ENCODE measurements around the gene TNFRSF21. TPM values are rescaled to one million over a fixed set of nuclear protein-coding genes. Genes with fewer than 3 reads are reported as not detected.

TNFRSF21 gene
- polyA plus RNA-seq, 1 donor (not counting 4 experiments of a cell fraction or from before 2014, with no cell fraction given): 50.2 TPM

DNA sequence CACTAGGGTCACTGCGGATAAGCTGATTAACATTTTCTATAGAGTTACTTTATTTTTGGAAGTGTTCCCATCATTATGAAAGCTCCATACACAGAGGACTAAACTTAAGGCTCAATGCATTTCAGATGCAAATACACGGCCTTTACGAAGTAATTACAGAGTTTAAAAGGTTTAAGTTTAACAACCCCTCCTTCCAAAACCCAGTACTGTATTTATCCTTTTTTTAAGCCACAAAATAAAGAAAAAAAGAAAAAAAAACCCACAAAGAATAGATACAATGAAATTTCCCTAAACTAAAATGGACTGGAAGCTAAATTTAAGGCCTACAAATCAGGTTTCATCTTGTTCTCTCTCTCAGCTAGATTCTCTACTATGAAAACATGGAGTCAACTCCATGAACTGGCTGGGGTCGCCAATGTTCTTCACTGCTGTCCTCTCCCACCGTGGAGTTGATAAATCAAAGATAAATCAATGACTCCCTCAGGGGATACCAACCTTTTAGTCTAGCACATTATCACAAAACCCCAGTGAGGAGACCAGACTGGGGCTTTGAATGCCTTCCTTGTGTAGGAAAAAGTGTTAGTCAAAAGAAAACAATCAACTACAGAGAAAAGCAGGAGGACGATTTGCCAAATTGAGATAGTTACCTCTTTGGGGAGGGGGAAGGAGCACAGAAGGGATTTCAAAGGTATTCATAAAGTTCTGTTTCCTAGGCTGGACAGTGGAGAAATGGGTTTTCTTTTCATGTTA, 52.5 kb downstream of the TNFRSF21 start:
- no peaks in the 10 kb centered on the region for H4K20me1 ChIP-seq (ENCODE audit: control insufficient read depth, extremely low read depth, insufficient read depth, low read length)
- H3K4me2 ChIP-seq (ENCODE audit: control insufficient read depth, extremely low read depth, insufficient read depth, low read depth, low read length): no peak overlapping the region
- H2AFZ ChIP-seq (ENCODE audit: control insufficient read depth, low read length): no peak overlapping the region
- no peaks in the 10 kb centered on the region for H3K9me1 ChIP-seq (ENCODE audit: control insufficient read depth, extremely low read depth, insufficient read depth, low read length)
- no peaks in the 10 kb centered on the region for H3K4me1 ChIP-seq (ENCODE audit: control insufficient read depth, extremely low read depth, insufficient read depth, low read length)
- H3K9me3 ChIP-seq (ENCODE audit: control insufficient read depth, low read depth, low read length): no peaks in the 10 kb centered on the region
- H3K4me3 ChIP-seq (ENCODE audit: control insufficient read depth in 2 of 3, extremely low read depth in 1 of 3, insufficient read depth in 2 of 3, low read depth in 1 of 3, low read length in 3 of 3): no peak overlapping the region
- H3K27ac ChIP-seq (ENCODE audit: control insufficient read depth, insufficient read depth, low read length): no peak overlapping the region
- no peak for DNase-seq (ENCODE audit: low read depth, low spot score)
- no peaks in the 10 kb centered on the region for H3K27me3 ChIP-seq (ENCODE audit: control insufficient read depth, extremely low read depth, insufficient read depth, low read length)
- H3K36me3 ChIP-seq (ENCODE audit: control insufficient read depth in 2 of 2, extremely low read depth in 1 of 2, insufficient read depth in 2 of 2, low read length in 2 of 2): peaks cover 21 to 23% of the 10 kb centered on the region in 2 experiments
- H3K9ac ChIP-seq (ENCODE audit: control insufficient read depth, extremely low read depth, insufficient read depth, low read length): no peak overlapping the region
- no peak for FAIRE-seq
- dilution Hi-C loops (cut with MboI; ENCODE audit: extremely low pct_ligation_motif_present, low sequenced_read_pairs): no loop called here
- TF ChIP-seq EZH2 (IDR thresholded peaks at IDR 0.05; ENCODE audit: low read length): no peak
- TF ChIP-seq, protein P1, sequence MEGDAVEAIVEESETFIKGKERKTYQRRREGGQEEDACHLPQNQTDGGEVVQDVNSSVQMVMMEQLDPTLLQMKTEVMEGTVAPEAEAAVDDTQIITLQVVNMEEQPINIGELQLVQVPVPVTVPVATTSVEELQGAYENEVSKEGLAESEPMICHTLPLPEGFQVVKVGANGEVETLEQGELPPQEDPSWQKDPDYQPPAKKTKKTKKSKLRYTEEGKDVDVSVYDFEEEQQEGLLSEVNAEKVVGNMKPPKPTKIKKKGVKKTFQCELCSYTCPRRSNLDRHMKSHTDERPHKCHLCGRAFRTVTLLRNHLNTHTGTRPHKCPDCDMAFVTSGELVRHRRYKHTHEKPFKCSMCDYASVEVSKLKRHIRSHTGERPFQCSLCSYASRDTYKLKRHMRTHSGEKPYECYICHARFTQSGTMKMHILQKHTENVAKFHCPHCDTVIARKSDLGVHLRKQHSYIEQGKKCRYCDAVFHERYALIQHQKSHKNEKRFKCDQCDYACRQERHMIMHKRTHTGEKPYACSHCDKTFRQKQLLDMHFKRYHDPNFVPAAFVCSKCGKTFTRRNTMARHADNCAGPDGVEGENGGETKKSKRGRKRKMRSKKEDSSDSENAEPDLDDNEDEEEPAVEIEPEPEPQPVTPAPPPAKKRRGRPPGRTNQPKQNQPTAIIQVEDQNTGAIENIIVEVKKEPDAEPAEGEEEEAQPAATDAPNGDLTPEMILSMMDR (optimal IDR thresholded peaks at IDR 0.05 in 1 of 3, IDR thresholded peaks at IDR 0.05 in 1 of 3, conservative IDR thresholded peaks at IDR 0.05 in 1 of 3; ENCODE audit: extremely low read depth in 1 of 3, insufficient read depth in 2 of 3, low read length in 3 of 3): no peak
- peaks cover 46% of the 10 kb centered on the region for H3K79me2 ChIP-seq (ENCODE audit: control insufficient read depth, insufficient read depth, low read length)

DNA sequence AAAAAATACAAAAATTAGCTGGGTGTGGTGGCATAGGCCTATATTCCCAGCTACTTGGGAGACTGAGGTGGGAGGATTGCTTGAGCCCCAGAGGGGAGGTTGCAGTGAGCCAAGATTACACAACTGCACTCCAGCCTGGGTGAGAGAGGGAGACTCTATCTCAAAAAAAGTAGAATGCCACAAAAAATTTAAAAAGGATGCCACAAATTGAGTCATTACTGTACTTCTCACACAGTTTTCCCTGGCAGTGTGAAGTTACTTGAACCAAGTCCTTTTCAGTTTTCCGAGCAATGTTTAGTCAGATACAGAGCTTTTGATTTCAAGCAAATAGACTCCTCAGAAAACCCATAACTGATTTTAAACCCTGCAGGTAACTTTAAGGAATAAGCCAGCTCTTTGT, 53.3 kb downstream of the TNFRSF21 start:
- Histone ChIP-seq H3K79me2 (ENCODE audit: control insufficient read depth, insufficient read depth, low read length) (peaks cover 39% of the 10 kb centered on the region), H3K4me2 (ENCODE audit: control insufficient read depth, extremely low read depth, insufficient read depth, low read depth, low read length) (no peak overlapping the region), H3K9ac (ENCODE audit: control insufficient read depth, extremely low read depth, insufficient read depth, low read length) (no peak overlapping the region), H3K9me3 (ENCODE audit: control insufficient read depth, low read depth, low read length) (no peaks in the 10 kb centered on the region), H3K4me3 (ENCODE audit: control insufficient read depth in 2 of 3, extremely low read depth in 1 of 3, insufficient read depth in 2 of 3, low read depth in 1 of 3, low read length in 3 of 3) (no peak overlapping the region), H2AFZ (ENCODE audit: control insufficient read depth, low read length) (no peak overlapping the region), H3K27me3 (ENCODE audit: control insufficient read depth, extremely low read depth, insufficient read depth, low read length) (no peaks in the 10 kb centered on the region), H3K27ac (ENCODE audit: control insufficient read depth, insufficient read depth, low read length) (no peak overlapping the region), H3K36me3 (ENCODE audit: control insufficient read depth in 2 of 2, extremely low read depth in 1 of 2, insufficient read depth in 2 of 2, low read length in 2 of 2) (peaks cover 21% of the 10 kb centered on the region in 2 experiments), H4K20me1 (ENCODE audit: control insufficient read depth, extremely low read depth, insufficient read depth, low read length) (no peaks in the 10 kb centered on the region), H3K9me1 (ENCODE audit: control insufficient read depth, extremely low read depth, insufficient read depth, low read length) (no peaks in the 10 kb centered on the region), H3K4me1 (ENCODE audit: control insufficient read depth, extremely low read depth, insufficient read depth, low read length) (no peaks in the 10 kb centered on the region)
- TF ChIP-seq EZH2 (IDR thresholded peaks at IDR 0.05; ENCODE audit: low read length): no peak
- TF ChIP-seq, protein P1 (optimal IDR thresholded peaks at IDR 0.05 in 1 of 3, IDR thresholded peaks at IDR 0.05 in 1 of 3, conservative IDR thresholded peaks at IDR 0.05 in 1 of 3; ENCODE audit: extremely low read depth in 1 of 3, insufficient read depth in 2 of 3, low read length in 3 of 3): no peak
- dilution Hi-C loops (cut with MboI; ENCODE audit: extremely low pct_ligation_motif_present, low sequenced_read_pairs): no loop called here
- DNase-seq (ENCODE audit: low read depth, low spot score) (no peak), FAIRE-seq (no peak)
